Measurements from ENCODE around the gene DHX35. TPM values are rescaled to one million over a fixed set of nuclear protein-coding genes. Genes with fewer than 3 reads are reported as not detected.

Gene DHX35
- polyA plus RNA-seq, 1 donor from 2014 or later = 21.3 TPM

DNA sequence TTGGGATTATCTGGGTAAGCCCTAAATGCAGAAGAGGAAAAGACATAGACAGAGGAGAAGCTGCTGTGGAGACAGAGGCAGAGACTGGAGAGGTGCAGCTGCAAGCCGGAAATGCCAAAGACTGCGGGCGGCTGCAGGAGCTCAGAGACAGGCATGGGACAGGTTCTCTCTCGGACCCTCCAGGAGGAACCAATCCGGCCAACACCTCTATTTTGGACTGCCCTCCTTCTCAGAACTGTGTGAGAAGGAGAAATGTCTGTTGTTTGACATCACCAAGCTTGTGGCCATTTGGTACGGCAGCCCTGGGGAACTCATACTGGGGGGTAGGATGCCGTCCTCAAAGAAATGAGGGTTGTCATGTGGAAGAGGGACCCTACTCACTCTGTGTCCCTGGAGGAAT is 95.0 kb downstream of the DHX35 start:
- Histone ChIP-seq H3K9me2 (ENCODE audit: insufficient read depth, low read length) (no peaks in the 10 kb centered on the region), H3K9ac (ENCODE audit: low read length) (no peak overlapping the region), H3F3A (ENCODE audit: insufficient read depth, low read length, poor library complexity, severe bottlenecking) (no peaks in the 10 kb centered on the region), H4K20me1 (ENCODE audit: insufficient read depth) (no peaks in the 10 kb centered on the region), H3K27me3 (ENCODE audit: insufficient read depth, low read depth, low read length) (no peaks in the 10 kb centered on the region), H3K27ac (ENCODE audit: low read length) (no peak overlapping the region), H3K4me3 (ENCODE audit: low read length) (no peak overlapping the region), H2AFZ (ENCODE audit: low read depth, low read length) (no peak overlapping the region), H3K36me3 (ENCODE audit: insufficient read depth, low read length) (no peaks in the 10 kb centered on the region), H3K4me2 (ENCODE audit: low read length) (no peak overlapping the region), H3K9me3 (ENCODE audit: low read length) (no peaks in the 10 kb centered on the region), H3K79me2 (replicated peaks; ENCODE audit: insufficient read depth, low read length) (no peaks in the 10 kb centered on the region)
- TF ChIP-seq TAF1 (IDR thresholded peaks at IDR 0.05; ENCODE audit: low read depth) (no peak), POLR2AphosphoS5 (IDR thresholded peaks at IDR 0.05) (no peak), RAD21 (conservative IDR thresholded peaks at IDR 0.05) (no peak), EZH2 (IDR thresholded peaks at IDR 0.05; ENCODE audit: borderline replicate concordance, insufficient read depth, low read length, poor library complexity, severe bottlenecking) (no peak)
- TF ChIP-seq, protein P1, sequence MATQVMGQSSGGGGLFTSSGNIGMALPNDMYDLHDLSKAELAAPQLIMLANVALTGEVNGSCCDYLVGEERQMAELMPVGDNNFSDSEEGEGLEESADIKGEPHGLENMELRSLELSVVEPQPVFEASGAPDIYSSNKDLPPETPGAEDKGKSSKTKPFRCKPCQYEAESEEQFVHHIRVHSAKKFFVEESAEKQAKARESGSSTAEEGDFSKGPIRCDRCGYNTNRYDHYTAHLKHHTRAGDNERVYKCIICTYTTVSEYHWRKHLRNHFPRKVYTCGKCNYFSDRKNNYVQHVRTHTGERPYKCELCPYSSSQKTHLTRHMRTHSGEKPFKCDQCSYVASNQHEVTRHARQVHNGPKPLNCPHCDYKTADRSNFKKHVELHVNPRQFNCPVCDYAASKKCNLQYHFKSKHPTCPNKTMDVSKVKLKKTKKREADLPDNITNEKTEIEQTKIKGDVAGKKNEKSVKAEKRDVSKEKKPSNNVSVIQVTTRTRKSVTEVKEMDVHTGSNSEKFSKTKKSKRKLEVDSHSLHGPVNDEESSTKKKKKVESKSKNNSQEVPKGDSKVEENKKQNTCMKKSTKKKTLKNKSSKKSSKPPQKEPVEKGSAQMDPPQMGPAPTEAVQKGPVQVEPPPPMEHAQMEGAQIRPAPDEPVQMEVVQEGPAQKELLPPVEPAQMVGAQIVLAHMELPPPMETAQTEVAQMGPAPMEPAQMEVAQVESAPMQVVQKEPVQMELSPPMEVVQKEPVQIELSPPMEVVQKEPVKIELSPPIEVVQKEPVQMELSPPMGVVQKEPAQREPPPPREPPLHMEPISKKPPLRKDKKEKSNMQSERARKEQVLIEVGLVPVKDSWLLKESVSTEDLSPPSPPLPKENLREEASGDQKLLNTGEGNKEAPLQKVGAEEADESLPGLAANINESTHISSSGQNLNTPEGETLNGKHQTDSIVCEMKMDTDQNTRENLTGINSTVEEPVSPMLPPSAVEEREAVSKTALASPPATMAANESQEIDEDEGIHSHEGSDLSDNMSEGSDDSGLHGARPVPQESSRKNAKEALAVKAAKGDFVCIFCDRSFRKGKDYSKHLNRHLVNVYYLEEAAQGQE (IDR thresholded peaks at IDR 0.05; ENCODE audit: borderline replicate concordance) = no peak
- TF ChIP-seq, protein P2, sequence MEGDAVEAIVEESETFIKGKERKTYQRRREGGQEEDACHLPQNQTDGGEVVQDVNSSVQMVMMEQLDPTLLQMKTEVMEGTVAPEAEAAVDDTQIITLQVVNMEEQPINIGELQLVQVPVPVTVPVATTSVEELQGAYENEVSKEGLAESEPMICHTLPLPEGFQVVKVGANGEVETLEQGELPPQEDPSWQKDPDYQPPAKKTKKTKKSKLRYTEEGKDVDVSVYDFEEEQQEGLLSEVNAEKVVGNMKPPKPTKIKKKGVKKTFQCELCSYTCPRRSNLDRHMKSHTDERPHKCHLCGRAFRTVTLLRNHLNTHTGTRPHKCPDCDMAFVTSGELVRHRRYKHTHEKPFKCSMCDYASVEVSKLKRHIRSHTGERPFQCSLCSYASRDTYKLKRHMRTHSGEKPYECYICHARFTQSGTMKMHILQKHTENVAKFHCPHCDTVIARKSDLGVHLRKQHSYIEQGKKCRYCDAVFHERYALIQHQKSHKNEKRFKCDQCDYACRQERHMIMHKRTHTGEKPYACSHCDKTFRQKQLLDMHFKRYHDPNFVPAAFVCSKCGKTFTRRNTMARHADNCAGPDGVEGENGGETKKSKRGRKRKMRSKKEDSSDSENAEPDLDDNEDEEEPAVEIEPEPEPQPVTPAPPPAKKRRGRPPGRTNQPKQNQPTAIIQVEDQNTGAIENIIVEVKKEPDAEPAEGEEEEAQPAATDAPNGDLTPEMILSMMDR (IDR thresholded peaks at IDR 0.05; ENCODE audit: poor library complexity, severe bottlenecking) = no peak

DNA sequence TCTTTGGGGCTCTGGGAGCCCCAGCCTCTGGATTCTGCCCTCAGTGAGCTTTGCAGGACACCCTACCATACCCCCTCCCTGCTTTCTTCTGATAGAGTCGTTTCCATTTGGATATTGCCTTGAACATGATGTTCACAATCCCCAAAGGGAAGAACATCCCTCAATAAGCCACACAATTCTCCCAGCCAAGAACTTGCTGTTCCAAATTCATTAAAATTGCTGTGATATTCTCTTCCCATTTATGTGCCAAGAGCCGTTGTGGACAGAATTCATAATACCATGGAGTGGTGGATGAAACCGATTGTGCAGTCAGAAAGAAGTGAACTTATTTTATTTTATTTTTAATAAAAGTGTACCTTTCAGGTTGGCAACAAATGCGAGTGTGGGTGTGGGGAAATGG is 95.8 kb downstream of the DHX35 start:
- no peaks in the 10 kb centered on the region for H4K20me1 ChIP-seq (ENCODE audit: insufficient read depth)
- H3K79me2 ChIP-seq (replicated peaks; ENCODE audit: insufficient read depth, low read length) = no peaks in the 10 kb centered on the region
- TF ChIP-seq POLR2AphosphoS5 (IDR thresholded peaks at IDR 0.05) (no peak), RAD21 (conservative IDR thresholded peaks at IDR 0.05) (no peak), SMC3 (conservative IDR thresholded peaks at IDR 0.05; ENCODE audit: poor library complexity) (no peak), EP300 (conservative IDR thresholded peaks at IDR 0.05; ENCODE audit: poor library complexity, severe bottlenecking) (no peak), TAF1 (IDR thresholded peaks at IDR 0.05; ENCODE audit: low read depth) (no peak), MXI1 (conservative IDR thresholded peaks at IDR 0.05; ENCODE audit: poor library complexity, severe bottlenecking) (no peak), EZH2 (IDR thresholded peaks at IDR 0.05; ENCODE audit: borderline replicate concordance, insufficient read depth, low read length, poor library complexity, severe bottlenecking) (no peak)
- TF ChIP-seq, protein P2 (IDR thresholded peaks at IDR 0.05; ENCODE audit: poor library complexity, severe bottlenecking) = no peak
- TF ChIP-seq, protein P1 (IDR thresholded peaks at IDR 0.05; ENCODE audit: borderline replicate concordance) = no peak
- no peaks in the 10 kb centered on the region for H3K36me3 ChIP-seq (ENCODE audit: insufficient read depth, low read length)
- no peaks in the 10 kb centered on the region for H3F3A ChIP-seq (ENCODE audit: insufficient read depth, low read length, poor library complexity, severe bottlenecking)
- H3K27ac ChIP-seq (ENCODE audit: low read length) = no peak overlapping the region
- H3K4me3 ChIP-seq (ENCODE audit: low read length) = no peak overlapping the region
- no peak overlapping the region for H2AFZ ChIP-seq (ENCODE audit: low read depth, low read length)
- no peak overlapping the region for H3K9ac ChIP-seq (ENCODE audit: low read length)
- no peaks in the 10 kb centered on the region for H3K9me2 ChIP-seq (ENCODE audit: insufficient read depth, low read length)
- H3K4me2 ChIP-seq (ENCODE audit: low read length) = no peak overlapping the region
- no peaks in the 10 kb centered on the region for H3K27me3 ChIP-seq (ENCODE audit: insufficient read depth, low read depth, low read length)
- no peaks in the 10 kb centered on the region for H3K9me3 ChIP-seq (ENCODE audit: low read length)

All from neural cell (in vitro differentiated cells).